ENCODE measurements around the gene STAP1. TPM values are rescaled to one million over a fixed set of nuclear protein-coding genes. Genes with fewer than 3 reads are reported as not detected.

Gene STAP1
- total RNA-seq, 2 experiments from 2014 or later = 88.4 to 111 TPM

- intact Hi-C loops (cut with micrococcal nuclease; ENCODE audit: unreplicated experiment) = no loop called here
- Histone ChIP-seq H4K20me1 (ENCODE audit: insufficient read depth, low read length) (no peaks in the 10 kb centered on the region), H3K4me2 (ENCODE audit: low read length) (no peak overlapping the region), H3K4me3 (ENCODE audit: low read depth, low read length, poor library complexity, severe bottlenecking) (no peak overlapping the region), H2AFZ (ENCODE audit: low read length) (no peak overlapping the region), H3K9me2 (ENCODE audit: insufficient read depth, low read length) (no peaks in the 10 kb centered on the region), H3K4me1 (ENCODE audit: insufficient read depth, low read length, poor library complexity, severe bottlenecking) (no peaks in the 10 kb centered on the region), H3K36me3 (ENCODE audit: insufficient read depth, low read length) (peaks cover 99% of the 10 kb centered on the region), H3K79me2 (ENCODE audit: insufficient read depth, low read depth, low read length) (no peaks in the 10 kb centered on the region; the same call in 1 of the 2 replicates), H3K9me3 (ENCODE audit: low read length) (0 out of 2 replicates have a peak, but pooled peaks cover 7% of the 10 kb centered on the region), H3K27ac (ENCODE audit: low read depth, low read length, poor library complexity, severe bottlenecking) (no peak overlapping the region)
- DNase-seq (ENCODE audit: low spot score) = no peak
- ChIA-PET CTCF (ENCODE audit: unreplicated experiment) (no interaction called here), POLR2A (interaction anchor here (1.7 to 1.9 kb wide), 2 partner anchors 16 to 49 kb away, joined by 3 to 5 read pairs; no protein-coding TSS in a partner anchor)
- TF ChIP-seq, protein P1, sequence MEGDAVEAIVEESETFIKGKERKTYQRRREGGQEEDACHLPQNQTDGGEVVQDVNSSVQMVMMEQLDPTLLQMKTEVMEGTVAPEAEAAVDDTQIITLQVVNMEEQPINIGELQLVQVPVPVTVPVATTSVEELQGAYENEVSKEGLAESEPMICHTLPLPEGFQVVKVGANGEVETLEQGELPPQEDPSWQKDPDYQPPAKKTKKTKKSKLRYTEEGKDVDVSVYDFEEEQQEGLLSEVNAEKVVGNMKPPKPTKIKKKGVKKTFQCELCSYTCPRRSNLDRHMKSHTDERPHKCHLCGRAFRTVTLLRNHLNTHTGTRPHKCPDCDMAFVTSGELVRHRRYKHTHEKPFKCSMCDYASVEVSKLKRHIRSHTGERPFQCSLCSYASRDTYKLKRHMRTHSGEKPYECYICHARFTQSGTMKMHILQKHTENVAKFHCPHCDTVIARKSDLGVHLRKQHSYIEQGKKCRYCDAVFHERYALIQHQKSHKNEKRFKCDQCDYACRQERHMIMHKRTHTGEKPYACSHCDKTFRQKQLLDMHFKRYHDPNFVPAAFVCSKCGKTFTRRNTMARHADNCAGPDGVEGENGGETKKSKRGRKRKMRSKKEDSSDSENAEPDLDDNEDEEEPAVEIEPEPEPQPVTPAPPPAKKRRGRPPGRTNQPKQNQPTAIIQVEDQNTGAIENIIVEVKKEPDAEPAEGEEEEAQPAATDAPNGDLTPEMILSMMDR (conservative IDR thresholded peaks at IDR 0.05; ENCODE audit: low read length) = no peak
- TF ChIP-seq EZH2phosphoT487 (IDR thresholded peaks at IDR 0.05; ENCODE audit: borderline replicate concordance, low read depth, low read length) = no peak
- BruUV-seq (replicated peaks) = no TSS peak
These were observed 45.5 kb downstream of the STAP1 start for GRCh38 chr4:67604029-67604381.

- H3K4me1 ChIP-seq (ENCODE audit: insufficient read depth, low read length, poor library complexity, severe bottlenecking) = no peaks in the 10 kb centered on the region
- 0 out of 2 replicates have a peak, but pooled peaks cover 7% of the 10 kb centered on the region for H3K9me3 ChIP-seq (ENCODE audit: low read length)
- peaks cover 99% of the 10 kb centered on the region for H3K36me3 ChIP-seq (ENCODE audit: insufficient read depth, low read length)
- H3K4me3 ChIP-seq (ENCODE audit: low read depth, low read length, poor library complexity, severe bottlenecking) = no peak overlapping the region
- H3K27ac ChIP-seq (ENCODE audit: low read depth, low read length, poor library complexity, severe bottlenecking) = no peak overlapping the region
- TF ChIP-seq, protein P1 (conservative IDR thresholded peaks at IDR 0.05; ENCODE audit: low read length) = no peak
- no peak for TF ChIP-seq EZH2phosphoT487 (IDR thresholded peaks at IDR 0.05; ENCODE audit: borderline replicate concordance, low read depth, low read length)
- H4K20me1 ChIP-seq (ENCODE audit: insufficient read depth, low read length) = no peaks in the 10 kb centered on the region
- no peak overlapping the region for H3K4me2 ChIP-seq (ENCODE audit: low read length)
- H3K9me2 ChIP-seq (ENCODE audit: insufficient read depth, low read length) = no peaks in the 10 kb centered on the region
- DNase-seq (ENCODE audit: low spot score) = no peak
- intact Hi-C loops (cut with micrococcal nuclease; ENCODE audit: unreplicated experiment) = no loop called here
- POLR2A ChIA-PET = interaction anchor here (0.7 to 1.9 kb wide), 3 partner anchors 9 to 17 kb away, joined by 3 to 5 read pairs (median 3); no protein-coding TSS in a partner anchor
- CTCF ChIA-PET (ENCODE audit: unreplicated experiment) = no interaction called here
- H3K79me2 ChIP-seq (ENCODE audit: insufficient read depth, low read depth, low read length) = no peaks in the 10 kb centered on the region; the same call in 1 of the 2 replicates
- no TSS peak for BruUV-seq (replicated peaks)
- H2AFZ ChIP-seq (ENCODE audit: low read length) = no peak overlapping the region
These were observed 46.2 kb downstream of the STAP1 start for GRCh38 chr4:67604749-67605148.

GRCh38 chr4:67608027-67608426, 49.5 kb downstream of the STAP1 start:
- H4K20me1 ChIP-seq (ENCODE audit: insufficient read depth, low read length) = no peaks in the 10 kb centered on the region
- peaks cover 88% of the 10 kb centered on the region for H3K36me3 ChIP-seq (ENCODE audit: insufficient read depth, low read length)
- no peaks in the 10 kb centered on the region for H3K9me2 ChIP-seq (ENCODE audit: insufficient read depth, low read length)
- TF ChIP-seq EZH2phosphoT487 (IDR thresholded peaks at IDR 0.05; ENCODE audit: borderline replicate concordance, low read depth, low read length) = no peak
- TF ChIP-seq, protein P1 (conservative IDR thresholded peaks at IDR 0.05; ENCODE audit: low read length) = no peak
- no TSS peak for BruUV-seq (replicated peaks)
- POLR2A ChIA-PET = no interaction called here
- H3K79me2 ChIP-seq (ENCODE audit: insufficient read depth, low read depth, low read length) = no peaks in the 10 kb centered on the region
- H3K27ac ChIP-seq (ENCODE audit: low read depth, low read length, poor library complexity, severe bottlenecking) = no peak overlapping the region
- H3K4me1 ChIP-seq (ENCODE audit: insufficient read depth, low read length, poor library complexity, severe bottlenecking) = no peaks in the 10 kb centered on the region
- CTCF ChIA-PET (ENCODE audit: unreplicated experiment) = no interaction called here
- intact Hi-C loops (cut with micrococcal nuclease; ENCODE audit: unreplicated experiment) = no loop called here
- no peak overlapping the region for H3K4me3 ChIP-seq (ENCODE audit: low read depth, low read length, poor library complexity, severe bottlenecking)
- no peak overlapping the region for H2AFZ ChIP-seq (ENCODE audit: low read length)
- H3K4me2 ChIP-seq (ENCODE audit: low read length) = no peak overlapping the region
- DNase-seq (ENCODE audit: low spot score) = no peak
- peaks cover 19% of the 10 kb centered on the region for H3K9me3 ChIP-seq (ENCODE audit: low read length)
